Measurements from ENCODE around the gene HIPK3.
A peak's percentile ranks its signal among the peaks of the same experiment; 100 is the strongest.
"Not testable (repeated sequence)": the region's sequence is repeated elsewhere in the genome, so short reads cannot be mapped to it uniquely, and the experiment has no call there.

Gene HIPK3

GRCh38 chr11:33358150-33358831 lies 101.1 kb downstream of the HIPK3 start:
- DNase-seq (ENCODE audit: low read depth, low spot score), result no peak

- no peak for DNase-seq (ENCODE audit: low read depth, low spot score)
Measured at GRCh38 chr11:33360642-33361041, 103.5 kb downstream of the HIPK3 start.

- peak; percentile 63 for DNase-seq (ENCODE audit: low read depth, low spot score)
Measured at GRCh38 chr11:33362051-33362910, 105.1 kb downstream of the HIPK3 start.

DNA sequence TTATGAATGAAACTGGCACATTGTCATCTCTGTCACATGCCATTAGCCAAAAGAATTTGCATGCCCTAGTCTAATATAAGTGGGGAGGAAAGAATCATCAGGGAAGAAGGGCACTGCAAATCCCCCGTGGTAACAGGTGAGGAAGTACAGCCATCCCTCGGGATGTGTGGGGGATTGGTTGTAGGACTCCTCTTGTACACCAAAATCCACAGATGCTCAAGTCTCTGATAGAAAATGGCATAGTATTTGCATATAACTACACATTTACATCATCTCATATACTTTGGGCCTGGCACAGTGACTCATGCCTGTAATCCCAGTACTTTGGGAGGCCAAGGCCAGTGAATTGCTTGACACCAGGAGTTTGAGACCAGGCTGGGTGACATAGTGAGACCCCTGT lies 109.7 kb downstream of the HIPK3 start:
- DNase-seq (ENCODE audit: low read depth, low spot score), result no peak

GRCh38 chr11:33368475-33368874 lies 111.3 kb downstream of the HIPK3 start:
- not testable (repeated sequence) for DNase-seq (ENCODE audit: low read depth, low spot score)

DNA sequence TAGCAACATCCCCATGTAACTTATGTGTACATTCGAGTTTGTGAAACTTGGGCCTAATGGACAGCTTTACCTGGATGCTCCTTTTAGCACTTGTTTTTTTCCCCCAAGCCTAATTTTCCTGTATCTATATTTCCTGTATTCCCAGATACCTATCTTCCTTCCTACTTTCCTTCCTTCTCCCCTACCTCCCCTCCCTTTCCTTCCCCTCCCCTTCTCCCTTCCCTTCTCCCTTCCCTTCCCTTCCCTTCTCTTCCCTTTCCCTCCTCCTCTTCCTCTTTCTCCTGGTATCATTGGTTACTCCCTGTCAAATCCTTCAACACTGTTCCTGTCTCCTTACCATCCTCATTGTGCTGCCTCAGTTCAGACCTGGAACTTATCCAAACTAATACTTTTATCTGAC lies 111.8 kb downstream of the HIPK3 start:
- DNase-seq (ENCODE audit: low read depth, low spot score), result no peak

DNA sequence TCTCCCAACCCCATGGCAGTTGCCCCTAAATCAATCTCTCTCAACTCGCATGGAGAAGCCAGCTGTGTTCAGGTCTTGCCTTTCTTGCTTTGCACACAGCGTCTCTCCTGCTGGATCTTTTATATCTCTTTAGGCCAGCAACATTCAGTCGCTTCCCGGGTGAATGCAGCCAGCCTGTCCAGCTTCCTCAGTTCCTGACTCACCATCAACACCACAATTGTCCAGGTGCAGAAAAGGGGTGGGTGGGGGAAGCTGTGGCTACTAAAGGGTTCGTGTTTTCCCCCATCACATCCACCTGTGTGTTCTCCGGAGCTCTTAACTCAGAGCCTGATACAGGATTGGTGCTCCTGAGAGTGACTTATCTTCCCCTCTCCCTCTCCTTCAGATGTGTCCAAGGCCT lies 116.5 kb downstream of the HIPK3 start:
- no peak for DNase-seq (ENCODE audit: low read depth, low spot score)

DNA sequence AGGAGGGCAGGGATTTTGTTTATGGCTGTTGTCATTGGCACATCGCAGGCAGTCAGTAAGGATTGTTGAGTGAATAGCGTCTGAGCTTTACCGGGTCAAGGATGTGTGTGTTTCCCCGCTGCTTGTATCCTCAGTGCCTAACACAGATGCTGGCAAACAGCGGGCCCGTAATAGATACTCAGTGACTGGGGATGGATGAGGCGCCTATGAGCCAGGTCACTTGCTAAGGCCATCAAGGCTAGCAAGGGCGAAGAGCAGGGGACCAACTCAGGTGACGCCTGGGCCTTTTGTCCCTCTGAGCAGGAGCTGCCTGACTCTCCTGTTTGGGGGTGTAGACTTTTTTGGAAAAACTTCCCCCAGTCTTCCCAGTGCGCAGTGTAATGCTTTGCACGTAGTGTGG lies 118.1 kb downstream of the HIPK3 start:
- DNase-seq (ENCODE audit: low read depth, low spot score), result no peak

- DNase-seq (ENCODE audit: low read depth, low spot score), result peak; percentile 82
Measured at GRCh38 chr11:33375688-33376311, 118.6 kb downstream of the HIPK3 start, which contains the start of gene KIAA1549L. KIAA1549L (plus strand) TSS chr11:33376108.

GRCh38 chr11:33376331-33377310 lies 119.4 kb downstream of the HIPK3 start:
- peak; percentile 74 for DNase-seq (ENCODE audit: low read depth, low spot score)

DNA sequence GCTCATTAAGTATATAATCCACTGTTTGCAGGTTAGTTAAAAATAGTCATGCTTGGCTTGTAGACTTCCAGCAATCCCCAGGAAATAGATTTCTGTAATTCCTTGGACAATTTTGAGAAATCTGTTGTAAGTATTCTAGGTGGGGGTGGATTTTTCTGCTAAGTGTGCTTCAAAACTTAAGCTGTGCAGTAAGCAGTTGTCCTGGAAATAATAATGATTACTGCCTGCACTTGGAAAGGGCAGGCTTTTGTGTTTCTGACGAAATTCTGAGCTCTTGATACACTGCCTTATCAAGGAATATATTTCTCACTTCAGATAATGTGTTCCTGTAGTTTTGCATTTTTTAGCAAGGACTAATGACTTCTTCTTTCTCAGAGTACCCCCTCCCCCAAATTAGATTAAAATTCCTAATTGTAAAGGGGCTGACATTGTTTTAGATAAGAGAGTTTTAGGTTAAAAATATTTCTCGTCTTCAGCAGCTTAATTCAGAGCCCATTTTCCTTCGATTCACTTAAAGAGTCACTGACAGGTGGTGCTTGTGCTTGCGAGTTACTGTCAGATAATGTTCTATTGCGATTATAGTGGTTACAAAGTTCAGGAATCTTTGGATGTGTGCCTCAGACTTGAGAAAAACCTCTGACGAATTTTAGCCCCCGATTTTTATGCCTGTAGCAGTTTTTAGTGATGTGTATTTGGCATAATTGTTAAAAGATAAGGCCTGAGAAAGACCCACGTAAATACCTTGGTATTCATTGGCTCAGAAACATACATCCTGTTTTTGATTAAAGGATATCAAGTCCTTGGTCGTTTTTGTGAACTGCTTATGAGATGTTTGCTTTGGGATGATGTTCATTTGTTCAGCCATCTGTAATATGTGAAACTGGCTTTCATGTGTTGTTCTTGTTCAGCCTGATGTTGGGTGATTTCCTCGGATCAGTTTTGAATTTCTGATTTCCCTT lies 120.5 kb downstream of the HIPK3 start:
- peak; percentile 39 for DNase-seq (ENCODE audit: low read depth, low spot score)

DNA sequence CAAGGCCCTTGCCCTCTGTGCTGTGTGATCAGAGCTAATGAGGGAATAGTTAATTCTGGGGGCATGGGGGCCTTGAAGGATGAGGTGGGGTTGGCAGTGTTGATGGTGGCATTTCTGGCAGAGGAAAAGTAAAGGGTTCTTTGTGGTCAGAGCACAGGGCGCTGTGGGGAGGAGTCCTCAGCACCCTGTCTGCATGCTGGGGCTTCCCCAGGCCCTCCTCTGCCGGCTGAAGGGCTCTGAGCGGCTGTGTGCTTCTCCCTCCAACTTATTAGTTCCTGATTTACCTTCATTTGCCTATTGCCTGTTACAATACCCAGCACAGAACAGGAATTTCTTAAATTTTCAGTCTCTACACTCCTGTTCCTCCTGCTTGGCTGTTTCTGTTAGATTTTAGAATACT lies 122.8 kb downstream of the HIPK3 start:
- no peak for DNase-seq (ENCODE audit: low read depth, low spot score)

- peak; percentile 31 for DNase-seq (ENCODE audit: low read depth, low spot score)
Measured at GRCh38 chr11:33383075-33383919, 126.1 kb downstream of the HIPK3 start.

- DNase-seq (ENCODE audit: low read depth, low spot score), result no peak
Measured at GRCh38 chr11:33383920-33384209, 126.7 kb downstream of the HIPK3 start.

- no peak for DNase-seq (ENCODE audit: low read depth, low spot score)
Measured at GRCh38 chr11:33384220-33384619, 127.0 kb downstream of the HIPK3 start.

DNA sequence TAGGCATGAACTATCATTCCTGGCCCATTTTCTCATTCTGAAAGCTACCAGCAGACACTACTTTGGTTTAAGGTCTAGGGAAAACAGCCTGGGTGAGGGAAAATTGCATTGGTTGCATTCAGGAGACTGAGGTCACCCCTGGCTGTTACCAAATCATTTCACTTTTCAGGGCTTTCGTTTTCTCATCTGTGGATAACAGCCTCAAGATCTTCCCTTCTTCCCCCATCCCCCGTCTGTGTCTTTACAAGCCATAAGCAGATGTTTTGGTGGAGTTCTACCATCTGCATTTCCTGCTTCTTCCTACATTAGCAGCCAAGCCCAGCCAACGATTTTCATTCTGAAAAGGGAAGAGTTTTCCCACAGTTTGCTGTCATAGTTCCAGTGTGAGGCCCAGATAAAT lies 130.4 kb downstream of the HIPK3 start:
- DNase-seq (ENCODE audit: low read depth, low spot score), result no peak

- DNase-seq (ENCODE audit: low read depth, low spot score), result no peak
Measured at GRCh38 chr11:33387996-33388395, 130.8 kb downstream of the HIPK3 start.

- no peak for DNase-seq (ENCODE audit: low read depth, low spot score)
Measured at GRCh38 chr11:33388793-33389525, 131.8 kb downstream of the HIPK3 start.

DNA sequence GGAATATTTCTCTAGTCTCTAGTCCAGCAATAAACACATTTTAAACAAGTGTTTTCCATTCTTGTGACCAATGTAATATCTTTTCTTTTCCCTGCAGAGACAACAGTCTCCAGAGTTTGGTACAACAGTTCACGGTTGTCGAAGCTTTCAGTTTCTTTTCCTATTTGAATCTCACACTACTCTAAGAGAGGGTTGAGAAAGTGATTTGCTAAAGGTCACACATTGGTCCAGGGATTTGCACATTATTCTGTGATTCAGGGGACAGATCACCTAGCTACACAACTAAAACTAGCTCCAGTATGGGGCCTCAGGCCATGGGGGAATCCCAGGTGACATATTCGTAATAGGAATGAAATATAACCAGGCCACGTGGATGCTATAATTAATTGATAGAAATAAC lies 132.5 kb downstream of the HIPK3 start:
- no peak for DNase-seq (ENCODE audit: low read depth, low spot score)

Data from astrocyte of the hippocampus (primary cell).